Activated CD4-positive, alpha-beta T cell treated with anti-CD3 and anti-CD28 coated beads, Interleukin-2, amount 50 U/mL, for 24 hours (primary cell): ENCODE measurements around the gene SPI1.

Experiments
- DNase-seq, 2 donors: peaks; one replicate each; pipeline ENCODE4 v3.0.0-alpha.2; 2020; ENCODE audit warnings: low read depth in 1 of 2, low spot score in 1 of 2

Gene SPI1

GRCh38 chr11:47359162-47359561 is 19.2 kb downstream of the SPI1 start:
- no peak for DNase-seq

GRCh38 chr11:47358731-47359051 is 19.7 kb downstream of the SPI1 start:
- no peak for DNase-seq

- no peak for DNase-seq
These were observed 20.2 kb downstream of the SPI1 start for GRCh38 chr11:47357985-47358730.

- DNase-seq: no peak
These were observed 21.4 kb downstream of the SPI1 start for GRCh38 chr11:47356998-47357329.

- no peak for DNase-seq
These were observed 22.0 kb downstream of the SPI1 start for GRCh38 chr11:47356129-47356997.

- no peak for DNase-seq
These were observed 22.8 kb downstream of the SPI1 start for GRCh38 chr11:47355283-47356128.

- no peak for DNase-seq
These were observed 23.4 kb downstream of the SPI1 start for GRCh38 chr11:47354913-47355282.

GRCh38 chr11:47353978-47354774 is 24.2 kb downstream of the SPI1 start:
- DNase-seq: no peak

- DNase-seq: no peak
These were observed 25.8 kb downstream of the SPI1 start, which contains the start of gene MYBPC3 for GRCh38 chr11:47352556-47352955. Gene MYBPC3, minus strand, starts transcription at chr11:47352702. Its CDS starts 55 bp downstream, at chr11:47352647.

- no peak for DNase-seq
These were observed 26.9 kb downstream of the SPI1 start for GRCh38 chr11:47351156-47352126.

- DNase-seq: no peak
These were observed 28.0 kb downstream of the SPI1 start for GRCh38 chr11:47350315-47350714.

GRCh38 chr11:47349521-47350095 is 28.7 kb downstream of the SPI1 start:
- no peak for DNase-seq

GRCh38 chr11:47348859-47349258 is 29.5 kb downstream of the SPI1 start:
- DNase-seq: no peak

GRCh38 chr11:47348131-47348802 is 30.1 kb downstream of the SPI1 start:
- DNase-seq: no peak

- DNase-seq: no peak
These were observed 31.2 kb downstream of the SPI1 start for GRCh38 chr11:47347137-47347536.

- DNase-seq: no peak
These were observed 32.3 kb downstream of the SPI1 start for GRCh38 chr11:47345890-47346563.

- no peak for DNase-seq
These were observed 35.5 kb downstream of the SPI1 start for GRCh38 chr11:47342854-47343253.
